GM19025 (cell line): ENCODE measurements around the gene DDIT3.

Experiments used
- ATAC-seq: cut with Tn5 transposase; IDR thresholded peaks from one replicate; pipeline ENCODE4 v1.9.1; 2021; ENCODE audit warnings: mild to moderate bottlenecking, low read depth, moderate library complexity; ENCODE audit not compliant: unreplicated experiment

DDIT3 gene

GRCh38 chr12:57471661-57472060 is 48.7 kb downstream of the DDIT3 start:
- ATAC-seq = no peak

GRCh38 chr12:57470970-57471656 is 49.2 kb downstream of the DDIT3 start:
- no peak for ATAC-seq

GRCh38 chr12:57470286-57470969 is 49.9 kb downstream of the DDIT3 start:
- no peak for ATAC-seq

- no peak for ATAC-seq
Observed at GRCh38 chr12:57469296-57470164, 50.8 kb downstream of the DDIT3 start.

GRCh38 chr12:57467915-57468314 is 52.4 kb downstream of the DDIT3 start:
- ATAC-seq = no peak

- no peak for ATAC-seq
Observed at GRCh38 chr12:57467212-57467874, 53.0 kb downstream of the DDIT3 start.
